Measurements from ENCODE around the gene WDR46.
A peak's percentile ranks its signal among the peaks of the same experiment; 100 is the strongest.
"Not testable (repeated sequence)": the region's sequence is repeated elsewhere in the genome, so short reads cannot be mapped to it uniquely, and the experiment has no call there.

WDR46 gene

GRCh38 chr6:33288141-33288920 is 708 bp downstream of the WDR46 start:
- no peak for DNase-seq (ENCODE audit: low spot score)

DNA sequence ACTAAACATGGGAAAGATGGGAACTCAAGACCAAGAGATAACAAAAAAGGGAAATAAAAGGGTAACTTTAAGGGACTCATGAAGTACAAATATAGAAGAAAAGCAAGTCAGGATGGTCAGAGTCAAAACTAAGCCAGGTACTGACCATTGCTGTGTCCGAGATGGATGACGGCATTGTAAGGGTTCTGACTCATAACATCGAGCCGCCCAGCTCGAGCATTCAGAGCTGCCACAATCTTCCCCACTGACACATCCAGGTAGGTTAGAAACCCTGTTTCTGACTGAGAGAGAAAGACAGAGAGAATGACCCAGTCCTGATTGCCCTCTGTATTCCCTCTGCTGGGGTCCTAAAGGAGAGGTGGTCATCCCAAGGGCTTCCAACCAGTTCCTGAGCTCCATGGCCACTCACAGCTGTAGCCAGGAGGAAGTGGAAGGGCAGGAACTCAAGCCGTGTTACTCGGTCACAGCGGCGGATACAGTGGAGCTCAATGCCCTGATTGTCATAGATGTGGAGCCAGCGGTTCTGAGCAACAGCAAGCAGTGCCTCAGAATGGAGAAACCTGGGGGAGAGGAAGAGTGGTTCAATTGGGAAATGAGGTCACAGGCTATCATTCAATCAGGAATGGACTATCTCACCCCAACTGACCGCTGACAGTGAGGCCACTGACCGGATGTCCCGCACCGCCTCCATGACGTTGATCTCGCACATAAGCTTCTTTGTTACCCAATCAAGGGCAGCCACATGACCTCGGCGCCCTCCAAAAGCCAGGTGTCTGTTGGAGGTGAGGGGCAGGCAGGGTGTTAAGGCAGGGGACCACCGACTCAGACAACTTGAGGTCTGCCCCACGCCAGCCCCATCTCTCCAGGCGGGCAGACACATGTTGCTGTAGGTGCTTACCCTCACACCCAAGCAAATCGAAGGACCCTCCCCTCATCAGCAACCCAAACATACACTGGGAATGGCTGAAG is 1.8 kb downstream of the WDR46 start:
- no peak for DNase-seq (ENCODE audit: low spot score)

DNA sequence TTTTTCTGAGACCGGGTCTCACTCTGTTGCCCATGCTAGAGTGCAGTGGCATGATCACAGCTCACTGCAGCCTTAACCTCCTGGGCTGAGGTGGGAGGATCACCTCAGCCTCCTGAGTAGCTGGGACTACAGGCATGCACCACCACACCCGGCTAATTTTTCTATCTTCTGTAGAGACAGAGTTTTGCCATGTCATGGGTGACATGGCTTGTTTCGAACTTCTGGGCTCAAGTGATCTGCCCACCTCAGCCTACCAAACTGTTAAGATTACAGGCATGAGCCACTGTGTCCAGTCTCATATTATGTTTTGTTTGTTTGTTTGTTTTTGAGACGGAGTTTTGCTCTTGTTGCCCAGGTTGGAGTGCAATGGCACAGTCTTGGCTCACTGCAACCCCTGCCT is 3.8 kb downstream of the WDR46 start:
- DNase-seq (ENCODE audit: low spot score) = not testable (repeated sequence)

DNA sequence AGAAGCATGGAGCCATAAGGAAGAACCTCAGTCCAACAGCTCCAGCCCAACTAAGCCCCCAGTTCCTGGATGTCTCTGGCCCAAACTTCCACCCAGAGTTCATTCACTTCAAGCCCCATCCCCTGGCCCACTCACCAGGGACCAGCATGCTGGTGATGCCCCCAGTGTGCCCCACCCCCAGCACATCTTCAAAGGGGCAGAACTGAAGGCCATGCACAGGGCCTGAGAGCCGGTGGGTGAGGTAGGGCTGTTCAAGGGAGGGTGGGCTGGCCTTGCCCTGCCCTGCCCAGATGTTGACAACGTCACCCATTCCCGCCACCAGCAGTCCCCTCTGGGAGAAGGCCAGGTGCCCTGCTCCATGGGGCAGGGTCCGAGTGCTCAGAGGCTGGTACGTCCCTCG is 8.5 kb downstream of the WDR46 start:
- no peak for DNase-seq (ENCODE audit: low spot score)

DNA sequence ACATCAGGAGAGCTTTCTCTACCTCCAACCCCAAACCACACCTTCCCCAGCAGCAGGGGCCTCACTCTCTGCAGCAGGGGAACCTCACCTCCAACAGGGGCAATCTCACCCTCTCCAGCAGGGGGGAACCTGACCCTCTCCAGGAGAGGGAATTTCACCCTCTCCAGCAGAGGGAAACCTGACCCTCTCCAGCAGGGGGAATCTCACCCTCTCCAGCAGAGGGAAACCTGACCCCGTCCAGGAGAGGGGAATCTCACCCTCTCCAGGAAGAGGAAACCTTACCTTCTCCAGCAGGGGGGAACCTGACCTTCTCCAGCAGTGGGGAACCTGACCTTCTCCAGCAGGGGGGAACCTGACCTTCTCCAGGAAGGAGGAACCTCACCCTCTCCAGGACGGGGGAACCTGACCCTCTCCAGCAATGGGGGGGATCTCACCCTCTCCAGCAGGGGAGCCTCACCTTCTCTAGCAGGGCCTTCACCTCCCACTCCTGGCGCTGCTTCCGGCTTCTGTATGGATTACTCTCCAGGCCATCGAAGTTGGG is 9.0 kb downstream of the WDR46 start:
- DNase-seq (ENCODE audit: low spot score) = no peak

DNA sequence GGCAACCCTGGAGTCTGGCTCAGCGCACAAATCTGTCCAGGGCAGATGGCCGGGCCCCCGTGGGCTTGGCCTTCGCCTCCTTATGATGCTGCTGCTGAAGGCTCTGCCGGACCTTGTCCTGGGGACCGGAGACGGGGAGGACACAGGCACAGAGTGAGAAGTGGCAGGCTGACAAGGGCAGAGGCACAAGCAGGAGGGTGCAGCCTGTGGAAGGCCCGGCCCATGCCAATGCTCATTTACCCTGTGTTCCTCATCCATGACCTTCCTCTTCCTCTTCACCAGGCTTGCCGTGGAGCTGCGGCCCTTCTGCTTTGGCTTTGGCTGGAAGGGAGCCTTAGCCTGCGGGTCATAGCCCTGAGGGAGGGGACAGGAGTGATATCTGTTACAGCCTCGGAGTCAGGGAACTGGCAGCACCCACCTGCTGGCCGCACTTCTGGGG is 9.8 kb downstream of the WDR46 start:
- DNase-seq (ENCODE audit: low spot score) = no peak

DNA sequence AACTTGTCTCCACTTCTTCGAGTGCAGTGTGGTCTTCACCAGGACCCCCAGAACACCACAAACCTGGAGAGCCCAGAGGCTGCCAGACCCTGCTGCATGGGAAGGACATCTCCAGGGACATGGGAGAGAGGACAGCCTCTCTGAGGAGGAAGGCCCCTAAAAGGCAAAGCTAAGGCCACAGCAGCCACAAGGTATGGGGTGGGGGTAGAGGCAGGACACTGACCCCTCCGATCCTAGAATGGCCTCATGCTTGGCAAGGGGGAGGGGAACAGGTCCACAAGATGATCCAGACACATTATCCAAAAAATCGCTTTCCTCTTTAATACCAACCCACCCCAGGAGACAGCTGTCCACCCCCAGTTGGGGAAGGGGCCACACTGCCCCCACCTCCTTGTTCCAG is 10.2 kb downstream of the WDR46 start:
- no peak for DNase-seq (ENCODE audit: low spot score)

- no peak for DNase-seq (ENCODE audit: low spot score)
Observed at GRCh38 chr6:33278392-33278741, 10.7 kb downstream of the WDR46 start.

DNA sequence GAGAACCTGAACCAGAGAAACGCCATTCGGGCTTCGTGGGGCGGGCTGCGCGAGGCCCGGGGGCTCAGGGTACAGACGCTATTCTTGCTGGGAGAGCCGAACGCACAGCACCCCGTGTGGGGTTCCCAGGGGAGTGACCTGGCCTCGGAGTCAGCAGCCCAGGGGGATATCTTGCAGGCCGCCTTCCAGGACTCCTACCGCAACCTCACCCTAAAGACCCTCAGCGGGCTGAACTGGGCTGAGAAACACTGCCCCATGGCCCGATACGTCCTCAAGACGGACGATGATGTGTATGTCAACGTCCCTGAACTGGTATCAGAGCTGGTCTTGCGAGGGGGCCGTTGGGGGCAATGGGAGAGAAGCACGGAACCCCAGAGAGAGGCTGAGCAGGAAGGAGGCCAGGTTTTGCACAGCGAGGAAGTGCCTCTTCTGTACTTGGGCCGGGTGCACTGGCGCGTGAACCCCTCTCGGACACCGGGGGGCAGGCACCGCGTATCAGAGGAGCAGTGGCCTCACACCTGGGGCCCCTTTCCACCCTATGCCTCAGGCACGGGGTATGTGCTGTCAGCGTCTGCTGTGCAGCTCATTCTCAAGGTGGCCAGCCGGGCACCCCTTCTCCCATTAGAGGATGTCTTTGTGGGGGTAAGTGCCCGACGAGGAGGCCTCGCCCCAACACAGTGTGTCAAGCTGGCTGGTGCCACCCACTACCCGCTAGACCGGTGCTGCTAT is 11.2 kb downstream of the WDR46 start:
- no peak for DNase-seq (ENCODE audit: low spot score)

DNA sequence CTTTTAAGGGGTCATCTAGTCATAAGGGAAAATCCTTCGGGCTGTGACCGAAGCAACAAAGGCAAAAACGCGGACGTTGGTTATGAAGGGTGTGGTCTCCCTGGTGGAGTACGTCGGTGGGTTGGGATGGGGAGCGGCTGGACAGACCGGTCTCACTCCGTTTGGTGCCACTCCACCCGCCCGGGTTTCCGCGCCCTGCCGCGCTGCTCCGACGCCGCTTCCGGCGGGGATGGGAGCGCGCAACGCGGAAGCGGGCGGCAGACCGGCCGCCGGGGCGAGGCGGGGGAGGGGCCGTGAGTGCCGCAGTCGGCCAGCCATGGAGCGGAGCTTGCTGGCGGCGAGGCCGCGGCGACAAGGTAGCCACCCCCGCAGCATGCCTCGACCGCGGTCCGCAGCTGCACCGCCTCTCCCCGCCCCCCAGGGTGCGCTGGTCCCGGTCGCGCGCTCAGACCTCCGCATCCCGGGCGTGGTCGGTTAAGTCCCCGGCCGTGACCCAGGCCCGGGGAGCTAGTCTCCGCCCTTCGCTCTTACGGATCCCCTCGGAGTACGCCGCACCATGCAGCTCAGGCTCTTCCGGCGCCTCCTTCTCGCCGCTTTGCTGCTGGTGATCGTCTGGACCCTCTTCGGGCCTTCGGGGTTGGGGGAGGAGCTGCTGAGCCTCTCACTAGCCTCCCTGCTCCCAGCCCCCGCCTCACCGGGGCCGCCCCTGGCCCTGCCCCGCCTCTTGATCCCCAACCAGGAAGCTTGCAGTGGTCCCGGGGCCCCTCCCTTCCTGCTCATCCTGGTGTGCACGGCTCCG is 12.0 kb downstream of the WDR46 start, which contains the start of gene B3GALT4:
B3GALT4 (plus strand) TSS at position 260 of the 799 bp plus-strand sequence; CDS start at position 557, 297 bp downstream.
- DNase-seq (ENCODE audit: low spot score) = peak; percentile 67

DNA sequence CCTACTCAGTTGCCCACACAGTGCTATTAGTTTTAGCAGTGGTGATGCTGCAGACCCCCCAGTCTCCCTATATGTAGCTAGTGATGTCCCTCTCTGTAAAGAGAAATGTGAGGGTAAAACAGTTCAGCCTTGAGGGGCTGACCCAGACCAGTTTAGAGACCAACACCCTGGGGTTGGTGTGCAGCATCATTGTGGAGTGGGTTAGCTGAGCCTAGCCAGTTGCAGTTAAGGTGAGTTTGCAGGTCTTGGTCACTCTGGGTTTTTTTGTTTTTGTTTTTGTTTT is 12.5 kb downstream of the WDR46 start:
- DNase-seq (ENCODE audit: low spot score) = no peak

GRCh38 chr6:33275795-33276580 is 13.1 kb downstream of the WDR46 start:
- not testable (repeated sequence) for DNase-seq (ENCODE audit: low spot score)

DNA sequence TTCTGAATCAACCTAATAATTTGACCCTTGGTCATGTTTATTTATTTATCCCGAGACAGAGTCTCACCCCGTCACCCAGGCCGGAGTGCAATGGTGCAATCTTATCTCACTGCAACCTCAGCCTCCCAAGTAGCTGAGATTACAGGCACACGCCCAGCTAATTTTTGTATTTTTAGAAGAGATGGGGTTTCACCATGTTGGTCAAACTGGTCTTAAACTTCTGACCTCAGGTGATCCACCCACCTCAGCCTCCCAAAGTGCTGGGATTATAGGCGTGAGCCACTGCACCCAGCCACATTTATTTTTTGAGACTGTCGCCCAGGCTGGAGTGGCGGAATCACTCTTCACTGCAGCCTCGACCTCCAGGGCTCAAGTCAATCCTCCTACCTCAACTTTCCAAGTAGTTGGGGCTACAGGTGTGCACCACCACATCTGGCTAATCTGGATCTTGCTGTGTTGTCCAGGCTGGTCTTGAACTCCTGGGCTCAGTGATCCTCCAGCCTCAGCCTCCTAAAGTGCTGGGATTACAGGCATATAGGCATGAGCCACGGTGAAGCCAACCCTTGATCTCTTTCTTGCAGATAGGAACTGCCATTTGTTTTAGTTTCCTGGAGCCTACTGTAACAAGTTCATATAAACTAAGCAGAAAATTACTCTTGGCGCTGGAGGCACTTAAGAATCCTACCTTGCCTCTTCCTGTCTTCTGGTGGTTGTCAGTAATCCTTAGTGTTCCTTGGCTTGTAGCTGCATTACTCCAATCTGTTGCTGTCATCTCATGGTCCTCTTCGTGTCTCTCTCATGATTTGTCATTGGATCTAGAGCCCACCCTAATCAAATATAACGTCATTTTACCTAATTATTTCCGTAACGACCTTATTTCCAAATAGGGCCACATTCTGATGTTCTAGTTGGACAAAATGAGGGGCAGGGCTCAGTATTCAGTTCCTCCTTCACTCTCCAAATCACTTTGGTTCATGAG is 14.8 kb downstream of the WDR46 start:
- no peak for DNase-seq (ENCODE audit: low spot score)

DNA sequence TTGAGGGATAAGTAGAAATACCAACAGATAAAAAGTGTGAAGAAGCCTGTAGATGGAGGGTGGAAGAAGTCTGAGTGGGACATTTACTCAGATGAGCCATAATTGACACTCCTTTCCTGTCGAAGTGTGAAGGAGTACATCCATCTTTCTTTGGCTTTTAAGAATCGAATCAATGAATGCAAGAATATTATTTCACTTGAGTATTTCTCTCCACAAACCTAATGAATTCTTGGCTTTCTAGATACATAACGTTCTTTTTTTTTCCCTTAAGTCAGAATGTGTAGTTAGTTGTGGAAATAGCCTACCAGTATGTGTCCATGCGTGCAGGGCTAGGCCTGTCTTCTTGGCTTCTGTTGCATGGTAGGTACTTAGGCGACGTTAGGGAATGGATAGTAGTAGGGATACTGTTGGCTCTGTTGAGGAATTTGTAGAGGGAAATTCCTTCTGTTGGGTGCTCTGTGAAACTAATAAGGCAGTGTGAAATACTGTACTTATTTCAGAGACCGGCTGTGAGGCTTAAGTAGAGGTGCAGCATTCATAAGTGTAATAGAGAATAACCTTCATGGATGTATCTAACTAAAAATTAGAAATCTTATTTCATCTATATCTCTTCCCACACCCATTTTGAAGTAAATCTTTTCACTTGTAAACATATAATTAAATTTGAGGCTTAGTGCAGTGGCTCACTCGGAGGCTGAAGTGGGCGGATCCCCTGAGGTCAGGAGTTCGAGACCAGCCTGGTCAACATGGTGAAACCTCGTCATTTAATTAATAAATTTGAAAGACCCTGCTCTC is 15.7 kb downstream of the WDR46 start:
- no peak for DNase-seq (ENCODE audit: low spot score)

- no peak for DNase-seq (ENCODE audit: low spot score)
Observed at GRCh38 chr6:33272275-33273128, 16.5 kb downstream of the WDR46 start.

DNA sequence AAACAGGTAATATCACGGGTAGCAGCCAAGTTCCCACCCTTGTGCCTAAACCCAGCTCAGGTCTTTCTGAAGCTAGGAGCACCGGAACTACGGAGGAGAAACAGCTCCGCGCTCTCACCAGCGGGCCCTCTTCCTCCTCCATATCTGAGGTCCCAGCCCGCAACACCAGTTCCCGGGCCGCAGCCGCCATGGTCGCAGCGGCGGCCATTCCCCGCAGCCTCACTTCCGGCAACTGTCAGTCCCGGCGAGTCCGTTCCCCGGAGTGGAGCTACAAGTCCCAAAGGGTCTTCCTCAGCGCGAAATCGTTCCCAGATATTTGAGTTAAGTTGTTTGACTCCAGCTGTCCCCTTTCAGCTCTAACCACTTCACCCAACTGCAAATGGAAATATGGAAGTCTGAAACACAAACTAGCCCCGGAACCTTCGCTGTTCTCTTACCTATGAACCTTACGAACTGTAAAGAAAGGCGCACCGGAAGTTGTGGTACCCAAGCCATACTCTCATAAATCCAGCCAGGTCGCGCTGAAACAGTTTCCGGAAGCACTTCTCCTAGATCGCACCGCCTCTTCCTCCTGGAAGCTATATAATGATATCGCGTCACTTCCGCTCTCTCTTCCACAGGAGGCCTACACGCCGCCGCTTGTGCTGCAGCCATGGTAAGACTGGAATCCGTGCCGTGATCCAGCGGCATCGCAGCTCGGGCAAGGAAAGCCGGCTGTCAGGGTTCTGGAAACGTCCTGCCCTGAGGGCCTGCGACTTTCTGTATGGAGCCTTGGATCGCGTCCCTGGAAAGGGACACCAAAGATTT is 17.4 kb downstream of the WDR46 start, which contains the start of the genes RPS18 and VPS52:
RPS18 (plus strand) TSS at position 608 of the 807 bp plus-strand sequence; CDS start at position 653, 45 bp downstream.
VPS52 (minus strand) TSS at position 409 of the 807 bp plus-strand sequence; CDS start at position 208, 201 bp downstream.
- DNase-seq (ENCODE audit: low spot score) = peak; percentile 96
